Tibial nerve (tissue), 4 donors: ENCODE data around the gene BICDL2. TPM values are rescaled to one million over a fixed set of nuclear protein-coding genes. Genes with fewer than 3 reads are reported as not detected.
A peak's percentile ranks its signal among the peaks of the same experiment; 100 is the strongest.

Source experiments
- DNase-seq, 2 donors: peaks; one replicate each; pipeline ENCODE4 v3.0.0-alpha.2; 2019; ENCODE audit warnings: low spot score in 2 of 2
- H3K27ac ChIP-seq, 4 donors: fragments of 200-600 bp; sonication (generic) in 3 of 4; one replicate each; pipeline ENCODE4 v1.5.1; 2017 to 2019; ENCODE audit warnings: mild to moderate bottlenecking in 1 of 4
- H3K27me3 ChIP-seq, 2 donors: fragments of 200-600 bp; sonication (generic) in 1 of 2; one replicate each; pipeline versions ENCODE4 v1.5.1 to v1.6.0; 2017 to 2019
- H3K36me3 ChIP-seq, 3 donors: fragments of 200-600 bp; sonication (generic); one replicate each; pipeline ENCODE4 v1.5.1; 2018 to 2019
- H3K4me1 ChIP-seq, 4 donors: fragments of 200-600 bp; sonication (generic) in 3 of 4; one replicate each; pipeline ENCODE4 v1.5.1; 2017 to 2019
- H3K4me3 ChIP-seq, 4 donors: fragments of 200-600 bp; sonication (generic) in 3 of 4; one replicate each; pipeline ENCODE4 v1.5.1; 2017 to 2019; ENCODE audit warnings: mild to moderate bottlenecking in 1 of 4, moderate library complexity in 1 of 4
- H3K9me3 ChIP-seq, 4 donors: fragments of 200-600 bp; sonication (generic) in 3 of 4; one replicate each; pipeline ENCODE4 v1.5.1; 2017 to 2019
- CTCF ChIP-seq, 5 experiments: fragments of 200-600 bp in 3 of 5; fragments of 450-650 bp in 2 of 5; sonication (generic) in 3 of 5; IDR thresholded peaks; one replicate each; pipeline ENCODE4 v1.5.1; 2016 to 2019; ENCODE audit warnings: antibody characterized with exemption in 5 of 5, mild to moderate bottlenecking in 3 of 5, moderate library complexity in 2 of 5
- EP300 ChIP-seq, 2 donors: sonication (generic); formaldehyde crosslinking; IDR thresholded peaks; one replicate each; pipeline ENCODE4 v1.6.1; 2017; ENCODE audit warnings: antibody characterized with exemption in 2 of 2, mild to moderate bottlenecking in 1 of 2
- POLR2A ChIP-seq, 2 donors: fragments of 450-650 bp; IDR thresholded peaks; one replicate each; pipeline ENCODE4 v1.6.1; 2017; ENCODE audit warnings: antibody characterized with exemption in 2 of 2, mild to moderate bottlenecking in 2 of 2, moderate library complexity in 2 of 2
- WGBS, 2 donors: methylation state at CpG; one replicate each; pipeline ENCODE4 v1.1.5; 2018; 5-methylcytosine and 5-hydroxymethylcytosine counted together
- total RNA-seq, 4 donors: library from RNA; depleted of rRNA; stranded (reverse); fragments of >200 nt; gene quantifications; one replicate each; pipeline ENCODE4 v1.1.0, GENCODE V29; 2016

BICDL2 gene
- total RNA-seq, 4 donors from 2014 or later, result not detected

DNA sequence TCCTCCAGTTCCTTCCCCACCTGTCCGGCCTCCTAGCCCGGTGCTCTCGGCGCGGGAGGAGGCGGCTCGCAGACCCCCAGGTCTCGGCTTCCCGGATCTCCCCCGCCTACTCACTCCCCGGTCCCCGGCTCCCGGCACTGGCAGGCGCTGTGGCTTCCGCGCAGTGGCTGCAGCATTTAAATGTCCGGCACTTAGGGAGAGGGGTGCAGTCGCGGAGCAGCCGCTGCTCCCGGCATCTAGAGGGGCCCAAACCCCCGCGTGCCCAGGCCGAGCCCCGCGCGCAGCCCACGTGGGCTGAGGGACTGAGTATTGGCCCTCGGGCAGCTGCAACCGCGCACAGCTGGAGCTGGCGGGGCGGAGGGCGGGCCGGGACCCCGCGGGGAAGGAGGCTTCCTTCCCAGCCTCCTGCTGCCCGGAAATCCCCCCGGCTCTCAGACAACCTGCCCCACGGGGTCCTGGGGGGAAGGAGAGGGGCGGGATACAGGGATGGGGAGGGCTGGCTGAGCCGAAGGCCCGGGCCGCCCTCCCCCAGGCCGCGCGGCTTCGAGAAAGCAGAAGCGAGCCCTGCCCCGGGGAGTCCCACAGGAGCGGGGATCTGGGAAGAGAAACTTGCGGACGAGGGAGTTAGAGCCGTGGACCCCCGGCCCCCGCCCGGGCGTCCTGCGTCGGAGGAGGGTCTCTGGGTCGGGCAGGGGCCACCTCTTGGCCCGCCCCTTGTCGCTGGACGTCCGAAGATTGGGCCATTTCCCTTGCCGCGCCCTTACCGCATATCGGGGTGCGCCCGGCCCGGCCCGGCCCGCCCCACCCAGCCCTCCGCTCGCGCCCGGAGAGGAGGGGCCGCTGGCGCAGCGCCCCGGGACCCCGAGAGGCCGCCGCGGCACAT is 9.3 kb upstream of the BICDL2 start, which contains the start of gene MMP25:
MMP25 (plus strand) TSS at position 804 of the 883 bp plus-strand sequence. CDS start 357 bp downstream, outside the sequence.
- DNase-seq, result no peak

DNA sequence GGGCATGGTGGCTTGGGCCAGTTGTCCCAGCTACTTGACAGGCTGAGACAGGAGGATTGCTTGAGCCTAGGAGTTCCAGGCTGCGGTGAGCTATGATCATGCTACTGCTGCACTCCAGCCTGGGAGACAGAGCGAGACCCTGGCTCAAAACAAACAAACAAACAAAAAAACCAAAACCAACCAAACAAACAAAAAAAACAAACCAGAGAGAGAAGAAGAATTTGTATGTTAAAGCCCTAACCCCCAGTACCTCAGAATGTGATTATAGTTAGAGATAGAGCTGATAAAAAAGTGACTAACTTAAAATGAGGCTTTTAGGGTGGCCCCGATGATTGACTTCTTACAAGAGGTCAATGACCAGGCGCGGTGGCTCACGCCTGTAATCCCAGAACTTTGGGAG is 8.0 kb upstream of the BICDL2 start:
- H3K4me1 ChIP-seq, result peaks cover 0 to 22% (median 15%) of the 10 kb centered on the region in 4 donors
- TF ChIP-seq POLR2A (IDR thresholded peaks at IDR 0.05), result no peak
- no peak for TF ChIP-seq EP300 (IDR thresholded peaks at IDR 0.05)
- TF ChIP-seq CTCF (IDR thresholded peaks at IDR 0.05), result no peak
- H3K27me3 ChIP-seq, result peaks cover 0 to 96% of the 10 kb centered on the region in 2 donors
- no peak overlapping the region for H3K27ac ChIP-seq
- DNase-seq, result no peak
- H3K36me3 ChIP-seq, result no peaks in the 10 kb centered on the region
- H3K9me3 ChIP-seq, result no peaks in the 10 kb centered on the region
- 92 to 94% methylated on average over 6 of the region's 6 CpGs for WGBS, 2 donors
- no peak overlapping the region for H3K4me3 ChIP-seq

More for the DNA sequence above, 9.3 kb upstream of the BICDL2 start, which contains the start of gene MMP25:
- Histone ChIP-seq H3K9me3 (no peaks in the 10 kb centered on the region), H3K27me3 (peaks cover 0 to 85% of the 10 kb centered on the region in 2 donors), H3K4me3 (peak within 1 kb of the TSS; percentile 14 to 46 (median 36)), H3K36me3 (no peaks in the 10 kb centered on the region), H3K27ac (no peak within 1 kb of the TSS), H3K4me1 (peaks cover 0 to 22% (median 15%) of the 10 kb centered on the region in 4 donors)
- TF ChIP-seq POLR2A (IDR thresholded peaks at IDR 0.05) (no peak), EP300 (IDR thresholded peaks at IDR 0.05) (no peak), CTCF (IDR thresholded peaks at IDR 0.05) (no peak)
- WGBS, 2 donors, result 1% methylated on average over 33 to 50 of the region's 86 CpGs

DNA sequence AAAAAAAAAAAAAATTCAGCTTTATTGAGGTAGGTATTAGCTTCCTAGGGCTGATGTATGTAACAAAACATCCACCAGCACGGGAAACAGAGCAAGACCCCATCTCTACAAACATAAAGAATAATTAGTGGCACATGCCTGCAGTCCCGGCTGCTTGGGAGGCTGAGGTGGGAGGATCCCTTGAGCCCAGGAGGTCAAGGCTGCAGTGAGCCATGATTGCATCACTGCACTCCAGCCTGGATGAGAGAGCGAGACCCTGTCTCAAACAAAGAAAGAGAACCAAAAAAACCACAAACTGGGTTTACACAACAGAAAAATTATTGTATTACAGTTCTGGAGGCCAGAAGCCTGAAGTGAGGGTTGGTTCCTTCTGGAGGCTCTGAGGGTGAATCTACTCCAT is 5.6 kb upstream of the BICDL2 start:
- no peak overlapping the region for H3K4me3 ChIP-seq
- TF ChIP-seq EP300 (IDR thresholded peaks at IDR 0.05) (no peak), POLR2A (IDR thresholded peaks at IDR 0.05) (no peak), CTCF (IDR thresholded peaks at IDR 0.05) (no peak)
- no peaks in the 10 kb centered on the region for H3K36me3 ChIP-seq
- H3K9me3 ChIP-seq, result no peaks in the 10 kb centered on the region
- WGBS, 2 donors, result 57 to 62% methylated on average over 3 of the region's 3 CpGs
- H3K27ac ChIP-seq, result no peak overlapping the region
- no peak for DNase-seq
- peaks cover 0 to 22% (median 15%) of the 10 kb centered on the region in 4 donors for H3K4me1 ChIP-seq
- H3K27me3 ChIP-seq, result peaks cover 3 to 96% of the 10 kb centered on the region in 2 donors

DNA sequence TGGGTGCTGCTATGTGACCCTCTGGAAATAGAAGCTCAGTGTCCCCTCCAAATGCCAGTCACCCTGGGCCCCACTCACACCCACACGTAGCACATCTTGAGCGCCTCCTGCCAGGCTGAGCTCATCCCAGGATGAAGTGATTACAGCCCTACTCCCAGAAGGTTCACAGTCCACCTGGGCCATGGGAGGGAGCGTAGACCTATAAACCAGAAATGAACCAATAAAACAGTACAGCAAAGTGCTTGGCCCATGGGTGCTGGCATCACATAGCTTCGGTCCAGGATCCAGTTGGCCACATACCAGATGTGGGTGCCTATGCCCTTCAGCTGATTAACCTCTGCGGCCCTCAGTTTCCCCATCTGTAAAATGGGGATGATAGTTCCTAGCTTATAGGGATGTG is 2.2 kb upstream of the BICDL2 start:
- peaks cover 3 to 96% of the 10 kb centered on the region in 2 donors for H3K27me3 ChIP-seq
- H3K4me3 ChIP-seq, result no peak overlapping the region
- no peak overlapping the region for H3K27ac ChIP-seq
- DNase-seq, result no peak
- TF ChIP-seq EP300 (IDR thresholded peaks at IDR 0.05) (no peak), CTCF (IDR thresholded peaks at IDR 0.05) (no peak), POLR2A (IDR thresholded peaks at IDR 0.05) (no peak)
- H3K9me3 ChIP-seq, result no peaks in the 10 kb centered on the region
- 86 to 92% methylated on average over 5 of the region's 5 CpGs for WGBS, 2 donors
- H3K36me3 ChIP-seq, result no peaks in the 10 kb centered on the region
- H3K4me1 ChIP-seq, result peaks cover 0 to 11% (median 0%) of the 10 kb centered on the region in 4 donors

- Histone ChIP-seq H3K4me3 (no peak overlapping the region), H3K27me3 (peaks cover 3 to 96% of the 10 kb centered on the region in 2 donors)
Observed at GRCh38 chr16:3038256-3038655, 1.5 kb upstream of the BICDL2 start.

More at GRCh38 chr16:3038256-3038655, 1.5 kb upstream of the BICDL2 start:
- WGBS, 2 donors, result 36 to 53% methylated on average over 10 to 11 of the region's 11 CpGs
- no peak overlapping the region for H3K27ac ChIP-seq
- H3K9me3 ChIP-seq, result no peaks in the 10 kb centered on the region
- DNase-seq, result no peak
- H3K36me3 ChIP-seq, result no peaks in the 10 kb centered on the region
- peaks cover 0 to 11% (median 0%) of the 10 kb centered on the region in 4 donors for H3K4me1 ChIP-seq
- TF ChIP-seq CTCF (IDR thresholded peaks at IDR 0.05) (no peak), EP300 (IDR thresholded peaks at IDR 0.05) (no peak), POLR2A (IDR thresholded peaks at IDR 0.05) (no peak)
